ENCODE measurements around the gene CDH13. TPM values are rescaled to one million over a fixed set of nuclear protein-coding genes. Genes with fewer than 3 reads are reported as not detected.

Gene CDH13
- total and polyA plus RNA-seq, 2 of the 8 experiments (the other 6 are each of a cell fraction or from before 2014, with no cell fraction given), result 2.3 to 2.4 TPM

DNA sequence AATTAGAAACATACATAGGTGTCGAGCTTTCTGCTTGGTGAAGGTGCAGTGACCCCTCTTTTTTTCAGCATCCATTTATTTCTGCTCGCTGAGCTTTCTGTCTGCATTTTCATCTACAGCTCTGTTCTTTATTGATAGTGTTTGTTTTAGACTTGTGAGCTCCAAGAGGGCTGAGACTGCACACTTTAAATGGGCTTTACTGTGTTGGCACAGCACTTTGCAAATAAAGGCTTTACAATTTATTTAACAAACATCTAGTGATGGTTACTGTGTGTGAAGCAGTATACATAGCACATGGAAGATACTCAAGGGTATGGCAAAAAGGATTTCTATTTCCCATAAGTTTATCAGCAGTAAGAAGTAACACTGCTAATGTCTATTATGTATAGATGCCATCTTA, 617.3 kb downstream of the CDH13 start:
- POLR2A ChIA-PET (ENCODE audit: partially characterized antibody), result interaction anchor here (1.3 kb wide), 1 partner anchor 10 kb away, joined by 3 read pairs; no protein-coding TSS in a partner anchor
- DNase-seq (ENCODE audit: low read depth in 1 of 2, low spot score in 2 of 2), result no peak

More for the DNA sequence above, 617.3 kb downstream of the CDH13 start:
- Histone ChIP-seq H2BK12ac (ENCODE audit: low read depth, low read length) (no peak overlapping the region), H3K9ac (replicated peaks in 1 of 4; ENCODE audit: extremely low read depth in 1 of 4, low read depth in 3 of 4, low read length in 3 of 4) (no peak overlapping the region), H4K91ac (replicated peaks; ENCODE audit: insufficient read length, low read length) (no peak overlapping the region), H3K79me2 (ENCODE audit: control insufficient read depth in 1 of 2, insufficient read depth in 2 of 2, low read length in 2 of 2) (no peaks in the 10 kb centered on the region), H3K79me1 (ENCODE audit: low read depth, low read length) (no peaks in the 10 kb centered on the region), H3K4ac (replicated peaks; ENCODE audit: insufficient read length, low read depth, low read length) (no peak overlapping the region), H2AFZ (ENCODE audit: low read length) (no peak overlapping the region), H3K14ac (ENCODE audit: insufficient read length) (no peak overlapping the region), H3K18ac (ENCODE audit: extremely low read depth, low read length) (no peak overlapping the region), H3K27ac (ENCODE audit: low read depth, low read length) (no peak overlapping the region), H4K20me1 (replicated peaks in 1 of 2; ENCODE audit: control insufficient read depth in 1 of 2, insufficient read depth in 2 of 2, low read length in 2 of 2) (peaks cover 0 to 1% of the 10 kb centered on the region in 2 experiments), H4K8ac (ENCODE audit: extremely low read depth, insufficient read depth, low read length) (no peak overlapping the region), H2BK120ac (replicated peaks; ENCODE audit: low read depth, low read length) (no peak overlapping the region), H2BK5ac (ENCODE audit: low read depth, low read length) (no peak overlapping the region), H3K4me3 (ENCODE audit: extremely low read depth in 1 of 4, insufficient read depth in 2 of 4, low read depth in 3 of 4, low read length in 4 of 4) (no peak overlapping the region), H3K27me3 (replicated peaks in 1 of 4; ENCODE audit: control insufficient read depth in 3 of 4, extremely low read depth in 1 of 4, insufficient read depth in 3 of 4, low read length in 3 of 4) (no peaks in the 10 kb centered on the region), H3K23ac (ENCODE audit: insufficient read length) (no peak overlapping the region), H3K36me3 (ENCODE audit: control insufficient read depth in 2 of 4, insufficient read depth in 4 of 4, low read length in 3 of 4) (no peaks in the 10 kb centered on the region), H4K5ac (ENCODE audit: insufficient read length, low read depth, low read length) (no peak overlapping the region), H3K4me2 (ENCODE audit: insufficient read depth in 1 of 2, low read depth in 2 of 2, low read length in 2 of 2) (no peak overlapping the region), H2AK5ac (ENCODE audit: low read depth, low read length) (no peak overlapping the region), H3K56ac (replicated peaks; ENCODE audit: insufficient read length, low read depth, low read length) (no peak overlapping the region), H2BK20ac (ENCODE audit: low read length) (no peak overlapping the region), H3K4me1 (replicated peaks in 1 of 4; ENCODE audit: control insufficient read depth in 3 of 4, insufficient read depth in 4 of 4, low read length in 3 of 4) (peaks cover 2 to 12% (median 9%) of the 10 kb centered on the region in 4 experiments; a peak in 4 of 7 replicates), H3K9me3 (ENCODE audit: insufficient read depth in 2 of 2, low read depth in 1 of 2, low read length in 1 of 2) (no peaks in the 10 kb centered on the region), H3K23me2 (ENCODE audit: low read depth, low read length) (no peaks in the 10 kb centered on the region), H2BK15ac (ENCODE audit: low read length) (no peak overlapping the region)
- WGBS, 2 experiments (ENCODE audit: extremely low coverage in 1 of 2, insufficient coverage in 1 of 2, insufficient read length in 1 of 2, insufficient replicate concordance in 2 of 2, low coverage in 1 of 2, low lambda C conversion rate in 2 of 2, missing lambda C conversion rate in 1 of 2), result 61% methylated on average over 2 of the region's 2 CpGs; no CpG with 5 or more reads in 1 of the 2 experiments
- no peak for FAIRE-seq
- no peak for TF ChIP-seq HDAC6 (IDR thresholded peaks at IDR 0.05; ENCODE audit: low read depth, low read length)
- no peak for TF ChIP-seq CHD2 (IDR thresholded peaks at IDR 0.05; ENCODE audit: low read length)
- TF ChIP-seq CTCF (IDR thresholded peaks at IDR 0.05; ENCODE audit: control extremely low read depth in 1 of 3, insufficient read depth in 1 of 3, low read depth in 1 of 3, low read length in 3 of 3), result no peak
- no peak for TF ChIP-seq SRF (IDR thresholded peaks at IDR 0.05; ENCODE audit: low read depth, low read length)
- no peak for TF ChIP-seq CHD1 (IDR thresholded peaks at IDR 0.05; ENCODE audit: low read depth, low read length)
- CTCF ChIA-PET (ENCODE audit: partially characterized antibody), result no interaction called here
